GM21786 (cell line): ENCODE data around the gene KLHL40.

Source experiments
- ATAC-seq: cut with Tn5 transposase; IDR thresholded peaks from one replicate; pipeline ENCODE4 v1.9.1; 2021; ENCODE audit not compliant: unreplicated experiment

Gene KLHL40

DNA sequence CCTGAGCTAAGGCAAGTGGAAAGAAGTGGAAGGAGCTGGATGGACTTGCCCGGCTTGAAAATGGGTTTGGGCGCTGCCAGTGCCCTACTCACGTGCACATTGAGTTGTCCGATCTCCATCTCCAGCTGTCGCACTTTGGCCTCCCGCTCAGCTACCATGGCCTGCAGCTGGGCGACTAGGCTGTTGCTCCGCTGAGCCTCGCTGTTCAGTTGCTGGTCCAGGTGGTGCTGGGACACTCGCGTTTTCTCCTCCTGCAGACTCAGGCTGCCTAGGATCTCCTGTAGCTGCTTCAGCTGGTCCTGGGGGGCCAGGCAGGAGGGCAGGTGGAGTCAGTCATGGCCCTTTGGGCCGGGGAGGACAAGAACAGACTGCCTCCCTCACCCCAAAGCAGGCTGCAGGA is 50.3 kb downstream of the KLHL40 start:
- ATAC-seq, result no peak

DNA sequence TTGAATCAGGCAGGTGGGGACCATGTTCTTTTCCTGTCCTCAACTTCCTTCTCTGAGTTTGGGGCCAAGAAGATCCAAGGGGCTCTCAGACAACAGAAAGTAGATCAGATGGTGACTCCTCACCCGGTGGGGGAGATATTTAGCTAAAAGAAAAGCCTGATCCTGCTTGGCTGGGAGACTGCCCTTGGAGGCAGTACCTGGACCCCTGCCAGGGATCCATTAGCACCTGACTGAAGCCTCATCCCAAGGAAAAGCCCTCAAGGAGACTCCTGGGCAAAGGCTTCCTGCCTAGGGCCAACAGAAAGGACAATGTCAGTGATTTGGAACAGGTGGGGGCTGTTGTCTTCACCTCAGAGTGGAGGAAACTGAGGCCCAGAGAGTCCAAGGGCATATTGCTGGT is 50.7 kb downstream of the KLHL40 start:
- ATAC-seq, result no peak

DNA sequence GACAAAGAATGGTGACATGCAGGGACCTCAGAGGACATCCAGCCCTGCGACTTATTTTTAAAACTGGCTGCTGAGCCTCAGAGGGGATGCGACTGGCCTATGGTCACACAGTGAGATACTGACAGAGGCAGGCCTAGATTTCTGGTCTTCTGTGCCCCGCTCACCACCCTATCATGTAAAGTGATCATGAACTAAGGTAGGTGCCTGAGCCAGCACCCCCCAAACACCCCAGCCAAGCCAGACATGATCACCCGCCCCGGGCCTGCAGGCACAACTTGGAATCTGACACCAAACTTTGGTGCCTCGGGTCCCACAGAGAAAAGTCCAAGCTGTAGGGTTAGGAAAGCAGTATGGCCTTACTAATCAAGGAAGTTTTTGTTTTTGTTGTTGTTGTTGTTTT is 51.2 kb downstream of the KLHL40 start:
- no peak for ATAC-seq

DNA sequence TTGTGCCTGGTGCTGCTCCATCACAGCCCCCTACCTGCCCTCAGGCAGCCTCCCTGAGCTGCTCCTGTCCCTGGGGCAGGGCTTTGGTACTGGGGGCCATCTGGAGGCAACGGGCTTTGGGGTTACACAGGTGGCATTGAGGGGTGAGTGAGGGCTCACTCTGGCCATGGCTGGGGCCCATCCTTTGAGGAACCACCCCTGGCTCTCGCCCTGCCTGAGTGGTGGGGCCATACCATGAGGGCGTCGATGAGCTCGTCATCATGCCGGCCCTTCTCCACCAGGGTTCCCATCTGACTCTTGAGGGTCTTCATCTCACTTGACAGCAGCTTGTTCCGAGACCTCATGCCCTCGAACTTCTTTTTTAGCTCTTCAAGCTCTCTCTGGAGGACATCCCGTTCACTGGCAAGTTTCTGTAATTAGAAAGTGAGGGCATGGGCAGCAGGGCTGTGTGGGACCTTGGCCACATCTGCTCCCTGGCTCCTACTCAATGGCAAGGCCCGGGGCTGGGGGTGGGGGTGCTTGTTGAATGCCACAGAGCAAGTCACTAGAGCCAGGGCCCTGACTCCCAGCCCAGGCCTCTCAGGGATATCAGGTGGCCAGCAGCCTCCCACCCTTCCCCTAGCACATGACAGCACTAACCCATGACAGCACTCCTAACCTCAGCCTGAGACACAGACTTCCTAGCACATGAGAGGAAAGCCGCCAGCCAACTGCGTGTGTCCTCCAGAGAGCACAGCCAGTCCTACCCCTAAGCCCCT is 54.2 kb downstream of the KLHL40 start:
- ATAC-seq, result no peak

DNA sequence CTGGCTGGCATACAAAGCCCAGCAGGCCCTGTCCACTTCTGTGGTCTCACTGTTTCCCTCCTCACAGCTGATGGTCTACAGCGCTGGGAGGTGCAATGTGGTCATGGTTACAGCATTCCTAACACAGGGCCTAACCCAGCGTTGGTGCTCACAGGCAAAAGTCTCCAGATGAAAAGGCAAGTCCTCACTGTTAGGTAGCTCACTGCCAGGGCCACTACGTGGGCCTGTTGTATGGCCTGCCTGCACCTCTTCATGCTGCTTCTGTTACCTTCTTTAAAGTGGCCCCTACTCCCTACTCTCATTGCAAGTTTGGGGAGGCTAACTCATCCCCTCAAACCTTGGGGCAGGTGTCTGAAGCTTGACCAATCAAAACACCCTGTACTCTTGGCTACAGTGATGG is 56.5 kb downstream of the KLHL40 start:
- no peak for ATAC-seq
